Endothelial cell of umbilical vein (primary cell): ENCODE results near the gene PRKACB. TPM values are rescaled to one million over a fixed set of nuclear protein-coding genes. Genes with fewer than 3 reads are reported as not detected.
A peak's percentile ranks its signal among the peaks of the same experiment; 100 is the strongest.

Experiments
- BruUV-seq: library from RNA; stranded (reverse); fragments of 400-500 nt; replicated peaks from 2 replicates; lab custom pipeline; 2021; lab: Mats Ljungman, UMichigan
- CTCF ChIA-PET: fragments of 300-600, 350-600 bp; sonication (Branson Sonifier 250); formaldehyde crosslinking; loops from one replicate; lab custom pipeline; 2021; ENCODE audit warnings: antibody characterized with exemption, inconsistent platforms; lab: Charles Lee
- POLR2A ChIA-PET: fragments of 300-600, 350-600 bp; sonication (Branson Sonifier 250); formaldehyde crosslinking; loops from one replicate; lab custom pipeline; 2021; ENCODE audit warnings: antibody characterized with exemption, inconsistent platforms; lab: Charles Lee
- DNase-seq: peaks from one replicate; pipeline ENCODE4 v3.0.0-alpha.2; 2011; ENCODE audit warnings: low read depth, low spot score
- FAIRE-seq: peaks from 2 replicates; lab custom pipeline; 2011; peaks lifted over from hg19 to GRCh38; lab: Jason Lieb, UNC
- H2AFZ ChIP-seq: 2 replicates; pipeline ENCODE4 v1.6.0; 2012; ENCODE audit warnings: low read depth, low read length, control low read depth, inconsistent platforms
- H3K27ac ChIP-seq: 2 replicates; pipeline ENCODE4 v1.5.1; 2011; ENCODE audit warnings: low read depth, mild to moderate bottlenecking, control low read depth, low read length, moderate library complexity; ENCODE audit not compliant: insufficient read depth
- H3K27me3 ChIP-seq, 2 experiments: 2 replicates each; pipeline versions ENCODE4 v1.6.0 to v1.6.1; 2011; ENCODE audit warnings: low read length in 2 of 2, mixed read lengths in 1 of 2; ENCODE audit not compliant: control insufficient read depth in 2 of 2, insufficient read depth in 2 of 2
- H3K36me3 ChIP-seq, 2 experiments: 2 replicates in 1 of 2; 3 replicates in 1 of 2; pipeline ENCODE4 v1.5.1; 2011; ENCODE audit warnings: low read length in 2 of 2, mild to moderate bottlenecking in 1 of 2, moderate library complexity in 1 of 2; ENCODE audit not compliant: control insufficient read depth in 2 of 2, insufficient read depth in 2 of 2; ENCODE audit errors: extremely low read depth in 1 of 2
- H3K4me1 ChIP-seq: 3 replicates; pipeline ENCODE4 v1.5.1; 2011; ENCODE audit warnings: mild to moderate bottlenecking, low read length; ENCODE audit not compliant: control insufficient read depth, insufficient read depth; ENCODE audit errors: extremely low read depth
- H3K4me2 ChIP-seq: 2 replicates; pipeline ENCODE4 v1.6.1; 2011; ENCODE audit warnings: low read length, control low read depth, mixed read lengths; ENCODE audit not compliant: insufficient read depth
- H3K4me3 ChIP-seq, 3 experiments: fragments of 200-600 bp in 1 of 3; sonication (generic), shearing (Covaris generic) in 1 of 3; replicated peaks in 1 of 3; 2 replicates each; pipeline ENCODE4 v1.5.1; 2011 to 2016; ENCODE audit warnings: control low read depth in 3 of 3, low read length in 3 of 3, mild to moderate bottlenecking in 2 of 3, inconsistent platforms in 1 of 3, low read depth in 1 of 3, moderate library complexity in 1 of 3; ENCODE audit not compliant: insufficient read depth in 1 of 3
- H3K79me2 ChIP-seq: 2 replicates; pipeline ENCODE4 v1.6.0; 2012; ENCODE audit warnings: low read length, inconsistent platforms; ENCODE audit not compliant: control insufficient read depth, insufficient read depth
- H3K9ac ChIP-seq: replicated peaks from 2 replicates; pipeline ENCODE3; 2011; ENCODE audit warnings: low read length, control low read depth; ENCODE audit not compliant: insufficient read depth; ENCODE audit errors: extremely low read depth
- H3K9me1 ChIP-seq: replicated peaks from 3 replicates; pipeline ENCODE4 v1.6.0; 2011; ENCODE audit warnings: mild to moderate bottlenecking, low read length; ENCODE audit not compliant: control insufficient read depth, insufficient read depth; ENCODE audit errors: extremely low read depth
- H3K9me3 ChIP-seq: replicated peaks from 2 replicates; pipeline ENCODE4 v1.5.1; 2012; ENCODE audit warnings: low read length, inconsistent platforms; ENCODE audit not compliant: control insufficient read depth, insufficient read depth
- H4K20me1 ChIP-seq: replicated peaks from 2 replicates; pipeline ENCODE3; 2011; ENCODE audit warnings: mild to moderate bottlenecking, low read length; ENCODE audit not compliant: control insufficient read depth, insufficient read depth; ENCODE audit errors: extremely low read depth
- CTCF ChIP-seq, 2 donors: IDR thresholded peaks; 1 replicate in 1 of 2; 2 replicates in 1 of 2; pipeline ENCODE4 v1.5.1; 2011; ENCODE audit warnings: low read length in 2 of 2, mild to moderate bottlenecking in 2 of 2, moderate library complexity in 2 of 2, control low read depth in 1 of 2, inconsistent platforms in 1 of 2, low read depth in 1 of 2; ENCODE audit not compliant: insufficient read depth in 1 of 2; ENCODE audit errors: extremely low read depth in 1 of 2
- EZH2 ChIP-seq: IDR thresholded peaks from 2 replicates; pipeline ENCODE4 v1.6.1; 2012; ENCODE audit warnings: borderline replicate concordance, low read depth, mild to moderate bottlenecking, moderate library complexity, low read length, inconsistent platforms; ENCODE audit not compliant: severe bottlenecking
- FOS ChIP-seq: IDR thresholded peaks from 2 replicates; pipeline ENCODE4 v1.6.1; 2011; ENCODE audit warnings: mild to moderate bottlenecking, low read length, moderate library complexity, borderline replicate concordance; ENCODE audit not compliant: insufficient read depth
- GATA2 ChIP-seq: IDR thresholded peaks from 2 replicates; pipeline ENCODE4 v1.7.0; 2011; ENCODE audit warnings: low read depth, mild to moderate bottlenecking, moderate library complexity, mixed read lengths, low read length; ENCODE audit not compliant: insufficient read length, insufficient read depth
- JUN ChIP-seq: IDR thresholded peaks from 2 replicates; pipeline ENCODE4 v1.6.1; 2011; ENCODE audit warnings: borderline replicate concordance, low read depth; ENCODE audit not compliant: insufficient read length, insufficient read depth
- MAX ChIP-seq: IDR thresholded peaks from 2 replicates; pipeline ENCODE4 v1.6.1; 2011; ENCODE audit not compliant: insufficient read depth, insufficient read length
- MYC ChIP-seq: IDR thresholded peaks from one replicate; pipeline ENCODE4 v1.6.1; 2011; ENCODE audit warnings: mild to moderate bottlenecking, low read depth, low read length
- POLR2A ChIP-seq: IDR thresholded peaks from 2 replicates; pipeline ENCODE4 v1.6.1; 2012; ENCODE audit warnings: low read depth, mild to moderate bottlenecking, control low read depth, low read length
- POLR2AphosphoS5 ChIP-seq: IDR thresholded peaks from 2 replicates; pipeline ENCODE4 v1.6.1; 2012; ENCODE audit warnings: low read depth, mild to moderate bottlenecking, control low read depth, low read length, moderate library complexity; ENCODE audit not compliant: insufficient read depth
- dilution Hi-C: fragments of 300-500 bp; cut with MboI; formaldehyde crosslinking; loops from one replicate; pipeline ENCODE4 v1.15.0; 2019; ENCODE audit warnings: low sequenced_read_pairs; ENCODE audit not compliant: extremely low pct_ligation_motif_present
- intact Hi-C: fragments of 100-400 bp; cut with micrococcal nuclease; formaldehyde crosslinking; loops from one replicate; pipeline ENCODE4 v1.10.0; 2022
- polyA plus RNA-seq, 4 experiments: library from polyadenylated mRNA; depleted of rRNA in 3 of 4; stranded (reverse) in 3 of 4; unstranded in 1 of 4; fragments of >200 nt; gene quantifications; 2 replicates each; pipeline versions ENCODE4 v1.2.1 to v1.2.3, GENCODE V29; 2011 to 2012; ENCODE audit warnings: missing spikeins in 1 of 4
- total RNA-seq: library from RNA; stranded (reverse); gene quantifications from 2 replicates; pipeline ENCODE4 v1.2.3, GENCODE V29; 2021

Gene PRKACB
- total and polyA plus RNA-seq, 2 donors (not counting 3 experiments of a cell fraction or from before 2014, with no cell fraction given), result 19.1 to 77.5 TPM

DNA sequence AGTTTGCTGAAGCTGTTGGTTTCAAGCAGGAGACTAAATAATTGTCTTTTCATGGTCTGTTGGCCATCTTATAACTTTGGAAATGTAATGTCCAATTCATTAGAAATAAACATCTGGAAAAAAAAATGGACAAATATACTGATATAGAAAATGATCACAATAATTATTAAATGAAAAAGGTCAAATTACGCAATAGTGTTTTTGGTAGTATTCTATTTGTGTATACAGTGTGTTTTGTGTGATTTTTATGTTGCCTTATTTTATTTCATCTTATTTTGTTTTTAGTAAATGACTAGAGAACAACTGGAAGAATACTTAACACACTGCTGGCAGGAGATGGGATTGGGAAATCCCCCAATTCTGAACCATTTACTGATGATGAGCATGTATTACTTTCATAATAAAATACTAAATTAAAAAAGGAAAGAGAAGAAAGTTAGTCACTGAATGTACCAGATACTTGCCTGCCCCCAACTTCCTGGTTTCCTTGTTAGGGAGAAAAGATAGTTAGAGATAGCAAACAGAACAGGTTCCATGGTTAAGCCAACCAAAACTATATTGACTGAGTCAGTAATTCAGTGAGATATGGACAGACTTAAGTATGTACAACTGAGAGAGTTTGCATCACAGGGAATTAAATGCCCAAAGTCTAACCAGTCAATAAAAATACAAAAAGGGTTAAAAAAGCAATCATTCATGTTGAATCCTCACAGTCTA is 133.4 kb downstream of the PRKACB start:
- Histone ChIP-seq H3K4me2 (no peak overlapping the region), H3K27me3 (no peaks in the 10 kb centered on the region), H3K9ac (no peak overlapping the region), H3K4me1 (no peaks in the 10 kb centered on the region), H3K9me1 (no peaks in the 10 kb centered on the region), H2AFZ (no peak overlapping the region), H3K9me3 (no peaks in the 10 kb centered on the region), H3K79me2 (no peaks in the 10 kb centered on the region), H3K4me3 (no peak overlapping the region), H4K20me1 (no peaks in the 10 kb centered on the region), H3K27ac (no peak overlapping the region), H3K36me3 (no peaks in the 10 kb centered on the region)
- intact Hi-C loops (no loop called here), dilution Hi-C loops (no loop called here)
- ChIA-PET CTCF (no interaction called here), POLR2A (no interaction called here)
- TF ChIP-seq POLR2A (no peak), FOS (no peak), MAX (no peak), CTCF (IDR thresholded peaks at IDR 0.05; ENCODE audit: extremely low read depth in 1 of 2, insufficient read depth in 1 of 2, low read depth in 1 of 2, low read length in 2 of 2) (no peak), GATA2 (no peak), JUN (no peak), POLR2AphosphoS5 (no peak), EZH2 (no peak), MYC (no peak)
- FAIRE-seq (no peak), DNase-seq (peak; percentile 2)
- no TSS peak for BruUV-seq
